GM21529 (cell line): ENCODE data around the gene POLR3A.

Experiments used
- ATAC-seq: cut with Tn5 transposase; IDR thresholded peaks from one replicate; pipeline ENCODE4 v1.9.1; 2021; ENCODE audit not compliant: unreplicated experiment

POLR3A gene

DNA sequence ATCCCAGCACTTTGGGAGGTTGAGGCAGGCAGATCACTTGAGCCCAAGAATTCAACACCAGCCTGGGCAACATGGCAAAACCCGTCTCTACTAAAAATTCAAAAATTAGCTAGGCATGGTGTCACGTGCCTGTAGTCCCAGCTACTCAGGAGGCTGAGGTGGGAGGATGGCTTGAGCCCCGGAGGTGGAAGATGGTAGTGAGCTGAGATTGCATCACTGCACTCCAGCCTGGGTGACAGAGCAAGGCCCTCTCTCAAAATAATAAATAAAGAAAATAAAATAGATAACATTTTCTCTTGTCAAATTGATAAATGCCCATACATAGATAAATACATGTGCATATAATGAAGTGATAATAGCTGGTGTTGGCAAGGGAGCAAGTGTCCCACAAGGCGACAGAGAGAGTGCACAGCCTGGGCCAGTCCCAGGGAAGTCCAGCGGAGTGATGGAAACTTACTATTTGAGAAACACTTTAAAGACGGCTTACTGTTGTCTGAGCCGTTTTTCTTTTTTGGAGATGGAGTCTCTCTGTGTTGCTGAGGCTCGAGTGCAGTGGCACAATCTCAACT lies 69.3 kb downstream of the POLR3A start:
- ATAC-seq = no peak

DNA sequence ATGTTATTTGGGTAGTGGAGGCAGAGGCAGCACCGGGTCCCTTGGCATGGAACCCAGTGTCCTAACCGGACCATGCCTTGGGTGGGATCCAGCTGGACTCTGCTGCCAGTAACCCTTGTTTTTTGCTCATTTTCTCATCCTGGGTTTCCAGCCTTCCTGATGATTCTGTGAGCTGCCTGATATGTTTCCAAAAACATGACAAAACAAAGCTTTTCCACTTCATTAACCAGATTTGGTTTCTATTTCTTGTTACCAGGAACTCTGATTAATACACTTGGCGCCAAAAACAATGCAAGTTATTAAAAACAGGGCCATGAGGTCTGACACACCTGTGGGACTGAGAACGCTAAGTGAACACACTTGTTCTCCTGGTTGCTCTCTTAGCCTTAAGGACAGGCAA lies 69.9 kb downstream of the POLR3A start:
- ATAC-seq = no peak

DNA sequence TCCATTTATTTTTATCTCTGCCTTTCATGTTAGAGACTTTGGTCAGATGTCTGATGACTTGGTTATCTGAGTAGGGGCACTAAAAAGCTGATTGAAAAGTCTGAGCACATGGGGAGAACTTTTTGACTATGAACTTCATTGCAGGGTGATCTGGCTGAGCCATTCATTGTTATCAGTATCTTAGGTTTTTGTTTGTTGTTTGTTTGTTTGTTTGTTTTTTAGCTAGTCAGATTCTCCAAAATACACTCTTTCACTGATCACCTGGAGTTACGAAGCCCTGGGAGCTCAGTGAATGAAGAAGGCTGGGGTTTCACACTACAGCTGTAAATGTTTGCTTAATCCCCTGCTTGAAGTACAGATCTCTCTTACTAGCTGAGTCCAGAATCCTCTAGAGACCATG lies 74.2 kb downstream of the POLR3A start:
- no peak for ATAC-seq

DNA sequence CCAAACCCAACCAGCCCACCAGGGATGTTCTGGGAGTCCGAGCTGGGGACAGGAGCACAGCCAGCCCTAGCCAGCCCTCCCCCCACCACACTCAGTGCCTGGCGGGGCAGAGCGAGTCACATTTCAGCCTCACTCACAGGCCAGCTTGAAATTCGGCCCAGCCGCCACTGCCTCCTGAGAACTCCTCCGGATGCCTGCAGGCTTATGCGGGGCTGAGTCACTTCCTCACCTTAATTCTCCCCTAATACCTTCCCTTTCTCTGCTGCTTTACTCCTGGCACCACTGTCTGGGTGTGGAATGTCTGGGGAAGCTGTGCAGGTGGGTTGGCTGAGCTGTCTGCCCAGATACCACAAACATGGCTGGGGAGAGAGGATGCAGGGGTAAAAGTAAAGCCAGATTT lies 80.1 kb downstream of the POLR3A start:
- ATAC-seq = no peak

DNA sequence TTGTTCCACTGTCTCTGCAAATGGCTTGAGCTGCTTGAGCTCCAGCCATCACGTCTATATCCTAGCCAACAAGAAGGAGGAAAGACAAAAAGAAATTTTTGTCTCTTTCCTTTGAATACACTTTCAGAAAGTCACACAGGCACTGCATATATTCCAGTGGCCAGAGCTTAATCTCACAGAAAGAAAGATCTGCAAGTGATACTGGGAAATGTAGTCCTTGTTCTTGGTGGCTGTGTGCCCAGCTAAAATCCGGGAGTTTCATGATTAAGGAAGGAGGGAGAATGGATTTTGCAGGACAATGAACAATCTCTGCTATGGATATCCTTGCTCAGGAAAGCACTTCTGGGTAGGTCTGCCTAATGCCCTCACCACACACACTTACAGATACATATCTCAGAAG lies 83.2 kb downstream of the POLR3A start:
- ATAC-seq = no peak

DNA sequence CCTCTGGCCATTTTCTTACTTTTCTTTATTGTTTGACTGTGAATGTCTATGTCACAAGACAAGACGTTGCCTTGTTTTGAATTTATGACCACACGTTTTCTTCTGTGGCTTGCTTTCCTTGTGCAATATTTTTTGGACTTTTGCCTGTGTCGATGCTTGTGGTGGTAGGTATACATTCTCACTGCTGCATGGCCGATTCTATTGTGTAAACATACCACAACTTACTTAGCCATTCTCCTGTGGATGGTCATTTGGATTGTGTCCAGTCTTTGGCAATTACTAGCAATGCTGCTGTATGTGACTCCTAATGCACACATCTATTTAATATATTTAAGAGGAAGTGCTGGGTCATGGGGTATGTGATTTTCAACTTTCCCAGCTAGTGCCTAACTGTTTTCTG lies 84.8 kb downstream of the POLR3A start:
- no peak for ATAC-seq

DNA sequence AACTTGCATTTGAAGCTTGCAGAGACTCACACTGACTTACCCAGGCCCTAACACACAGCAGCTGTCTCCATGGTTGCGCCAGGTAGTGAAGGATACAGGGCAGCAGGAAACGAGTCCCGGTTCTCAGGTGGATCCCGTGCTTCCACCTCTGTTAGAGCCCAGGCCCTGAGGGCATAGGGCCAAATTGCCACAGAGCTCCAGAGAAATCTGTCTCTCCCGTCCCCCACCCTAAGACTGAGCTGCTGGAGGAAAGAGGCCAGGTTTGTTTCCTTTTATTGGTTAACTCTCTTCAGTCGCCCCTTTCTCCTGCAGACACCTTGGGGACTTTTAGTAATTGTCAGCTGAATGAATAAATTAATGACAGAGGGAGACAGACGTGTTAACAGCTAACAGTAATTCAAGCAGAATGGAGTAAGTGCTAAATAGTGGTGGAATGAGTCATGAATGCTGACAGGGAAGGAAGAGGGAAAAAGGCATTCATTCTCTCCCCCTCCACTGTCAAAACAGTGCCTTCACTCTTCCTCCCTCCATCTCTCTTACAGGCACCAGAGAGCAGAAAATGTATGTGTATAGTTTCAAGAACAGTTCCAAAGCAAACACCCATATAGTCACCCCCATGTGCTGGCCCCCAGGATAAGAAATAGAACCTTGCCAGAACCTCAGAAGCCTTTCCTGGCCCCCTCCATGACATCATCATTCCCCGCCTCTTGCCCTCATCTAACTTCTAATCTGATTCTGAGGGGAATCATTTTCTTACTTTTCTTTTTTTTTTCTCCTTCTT lies 86.0 kb downstream of the POLR3A start:
- no peak for ATAC-seq

DNA sequence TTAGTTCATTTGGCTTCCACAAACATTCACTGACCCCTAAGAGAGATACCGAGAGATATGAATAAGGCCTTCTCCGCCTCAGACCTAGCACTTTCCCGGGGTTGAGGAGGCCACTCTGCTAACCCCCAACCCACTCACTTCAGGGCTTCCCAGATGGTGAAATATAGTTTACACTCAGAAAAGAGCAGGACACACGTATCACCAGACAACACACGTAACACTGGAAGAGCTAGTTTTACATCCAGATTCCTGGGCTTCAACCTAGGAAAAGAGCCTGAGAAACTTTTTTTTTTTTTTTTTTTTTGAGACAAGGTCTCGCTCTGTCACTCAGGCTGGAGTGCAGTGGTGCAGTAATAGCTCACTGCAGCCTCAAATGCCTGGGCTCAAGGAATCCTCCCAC lies 87.5 kb downstream of the POLR3A start:
- no peak for ATAC-seq

DNA sequence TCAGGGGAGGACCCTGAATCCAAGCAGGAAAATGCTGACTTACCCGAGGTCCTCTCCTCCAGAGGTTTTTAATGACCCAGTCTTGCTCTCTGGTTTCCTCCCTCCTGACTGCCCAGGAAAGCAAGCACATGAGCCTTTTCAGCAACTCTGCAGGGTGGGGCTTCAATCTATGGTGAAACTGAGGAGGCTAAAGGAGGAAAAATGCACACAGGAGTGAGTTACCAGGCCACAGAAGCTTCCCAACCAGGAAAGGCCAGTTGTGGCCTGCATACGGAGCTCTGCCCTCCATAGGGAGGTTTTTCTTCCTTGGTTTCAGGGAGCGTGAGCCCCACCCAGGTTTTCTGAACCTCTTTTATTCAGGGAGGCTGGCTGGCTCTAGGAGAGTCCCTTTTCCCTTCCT lies 88.7 kb downstream of the POLR3A start:
- ATAC-seq = no peak

DNA sequence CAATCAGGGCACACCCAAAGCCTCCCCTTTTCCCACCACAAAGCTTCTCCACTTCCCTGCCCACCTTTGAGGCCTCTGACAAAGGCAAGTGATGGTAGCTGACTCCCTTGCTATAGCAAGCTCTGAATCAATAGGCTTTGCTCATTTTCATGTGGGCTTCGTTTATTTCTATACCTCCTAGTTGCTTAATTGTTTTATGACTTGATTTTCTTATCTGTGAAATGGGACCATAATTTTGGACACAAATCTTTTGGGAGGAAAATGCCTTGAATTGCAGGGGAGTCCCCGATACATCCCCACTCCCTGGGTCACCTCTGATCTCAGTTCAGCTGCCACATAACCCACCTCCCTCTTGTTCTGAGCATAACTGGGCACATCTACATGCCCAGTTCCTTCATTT lies 89.1 kb downstream of the POLR3A start:
- ATAC-seq = no peak

DNA sequence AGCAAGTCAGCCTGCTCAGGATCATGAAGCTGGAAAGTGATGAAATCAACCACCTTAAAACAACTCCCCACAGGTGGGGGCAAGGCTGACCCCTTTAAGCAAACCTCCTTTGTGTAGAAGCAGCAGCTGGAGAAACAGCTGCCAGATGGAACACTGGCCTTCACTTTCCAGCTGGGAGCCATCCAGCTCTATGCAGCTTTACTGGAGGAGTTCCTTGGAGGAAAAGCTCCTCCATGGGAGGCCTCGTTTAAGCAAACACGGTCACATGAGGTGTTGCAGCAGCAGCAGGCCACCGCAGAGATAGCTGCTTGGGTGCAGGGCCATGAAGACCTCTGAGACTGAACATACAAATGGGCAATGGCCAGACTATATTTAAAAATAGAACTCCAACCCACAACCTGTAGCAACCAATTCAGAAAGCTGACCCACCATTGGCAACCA lies 89.7 kb downstream of the POLR3A start:
- no peak for ATAC-seq

DNA sequence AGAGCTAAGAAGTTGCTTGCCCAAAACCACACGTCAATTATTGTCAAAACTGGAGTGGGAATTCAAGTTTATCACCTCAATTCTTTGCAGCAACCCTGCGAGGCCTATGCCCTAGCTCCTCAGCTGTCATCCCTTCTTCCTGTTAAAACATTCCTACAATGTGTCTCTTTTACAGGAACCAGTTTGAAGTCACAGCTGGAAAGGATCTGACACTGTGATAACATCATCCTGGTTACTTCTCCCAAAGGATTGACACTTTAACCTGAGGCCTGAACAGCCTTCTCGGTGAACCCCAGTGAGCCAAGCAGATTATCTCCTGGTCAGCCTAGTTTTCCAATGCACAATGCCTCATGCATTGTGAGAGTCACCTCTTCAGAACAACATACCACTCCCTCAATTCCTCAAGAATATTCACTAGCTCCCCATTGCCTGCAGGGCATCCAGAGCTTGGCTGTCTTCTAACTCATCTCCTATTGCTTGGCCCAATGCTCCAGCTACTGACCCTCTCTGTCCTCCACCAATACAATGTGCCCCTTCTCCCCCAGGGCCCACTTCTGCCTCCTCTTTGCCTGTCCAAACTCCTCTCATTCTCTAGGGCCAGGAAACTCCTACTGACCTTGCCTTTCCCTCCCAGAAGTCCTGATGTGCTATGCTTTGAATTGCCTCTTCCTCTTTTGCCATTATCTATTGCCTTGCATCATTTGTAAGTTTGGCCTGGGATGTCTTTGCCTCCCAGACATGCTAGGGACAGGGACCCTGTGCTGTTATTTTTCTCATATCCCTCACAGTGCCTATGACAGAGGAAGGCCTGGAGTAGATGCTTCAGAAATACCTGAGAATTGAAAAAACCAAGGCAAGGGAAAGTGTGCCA lies 92.4 kb downstream of the POLR3A start:
- no peak for ATAC-seq

DNA sequence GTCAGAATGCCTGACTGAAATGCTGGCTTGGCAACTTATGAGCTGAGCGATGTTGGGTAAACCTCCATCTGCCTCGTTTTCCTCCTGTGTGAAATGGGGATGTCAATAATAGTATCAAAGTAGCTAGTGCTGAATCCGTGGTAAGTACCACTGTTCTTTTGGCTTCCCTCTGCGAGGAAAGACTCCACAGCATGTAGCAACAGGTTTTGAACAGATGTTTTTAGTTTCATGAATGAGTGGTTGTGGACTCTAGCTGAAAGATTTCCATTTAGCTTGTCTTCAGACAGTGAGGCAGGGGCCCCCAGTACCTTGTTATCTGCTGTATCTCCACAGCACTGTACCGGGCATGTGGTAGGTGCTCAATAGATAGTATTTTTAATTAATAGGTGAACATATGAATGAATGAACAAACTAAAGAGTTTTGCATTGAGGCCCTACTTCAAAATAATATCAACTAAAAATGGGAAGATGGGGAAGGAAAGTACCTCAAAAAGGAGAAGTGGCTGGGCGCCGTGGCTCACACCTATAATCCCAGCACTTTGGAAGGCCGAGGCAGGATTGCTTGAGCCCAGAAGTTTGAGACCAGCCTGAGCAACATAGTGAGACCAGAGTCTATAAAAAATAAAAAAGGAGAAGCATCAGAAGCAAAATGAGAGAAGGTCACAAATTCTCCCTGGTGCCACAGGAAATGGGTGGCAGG lies 97.1 kb downstream of the POLR3A start:
- no peak for ATAC-seq

DNA sequence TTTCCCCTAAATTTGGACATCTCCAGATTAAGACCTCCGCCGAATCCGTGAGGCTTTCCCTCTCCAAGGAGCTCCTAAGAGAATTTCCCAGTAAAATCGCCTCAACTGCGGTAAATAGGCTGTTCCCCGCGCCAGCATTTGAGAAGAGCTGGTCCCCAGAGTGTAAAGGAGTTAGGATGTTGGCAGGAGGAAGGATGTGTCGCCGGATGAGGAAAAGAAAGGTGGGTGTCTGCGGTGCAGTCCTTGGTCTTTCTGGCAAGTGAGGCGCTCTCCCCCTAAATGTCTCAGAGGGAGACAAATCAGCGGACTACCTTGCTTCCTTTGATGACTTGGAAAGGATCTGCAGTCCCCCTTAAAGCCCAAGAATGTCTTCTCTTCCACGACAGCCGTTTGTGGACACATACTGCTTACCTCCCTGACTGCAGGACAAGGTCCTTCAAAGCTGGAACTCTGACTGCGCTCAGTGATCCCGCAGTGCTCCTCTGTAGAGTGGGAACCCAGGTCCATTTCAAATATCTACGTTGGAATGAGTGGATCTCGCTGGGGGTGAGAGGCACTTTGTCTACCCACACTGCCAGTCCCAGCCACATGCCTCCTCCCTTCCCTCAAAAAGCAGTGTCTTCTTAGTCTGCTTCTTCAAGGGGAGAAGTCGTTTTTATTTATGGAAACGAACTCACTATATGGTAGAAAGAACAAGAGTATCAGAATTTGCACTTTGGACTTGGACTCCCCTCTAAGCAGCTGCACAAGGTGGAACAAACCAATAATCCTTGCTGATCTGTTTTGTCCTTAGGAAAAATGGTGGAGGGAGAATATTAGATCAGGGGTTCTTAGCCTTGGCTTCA lies 101.7 kb downstream of the POLR3A start:
- ATAC-seq = no peak

DNA sequence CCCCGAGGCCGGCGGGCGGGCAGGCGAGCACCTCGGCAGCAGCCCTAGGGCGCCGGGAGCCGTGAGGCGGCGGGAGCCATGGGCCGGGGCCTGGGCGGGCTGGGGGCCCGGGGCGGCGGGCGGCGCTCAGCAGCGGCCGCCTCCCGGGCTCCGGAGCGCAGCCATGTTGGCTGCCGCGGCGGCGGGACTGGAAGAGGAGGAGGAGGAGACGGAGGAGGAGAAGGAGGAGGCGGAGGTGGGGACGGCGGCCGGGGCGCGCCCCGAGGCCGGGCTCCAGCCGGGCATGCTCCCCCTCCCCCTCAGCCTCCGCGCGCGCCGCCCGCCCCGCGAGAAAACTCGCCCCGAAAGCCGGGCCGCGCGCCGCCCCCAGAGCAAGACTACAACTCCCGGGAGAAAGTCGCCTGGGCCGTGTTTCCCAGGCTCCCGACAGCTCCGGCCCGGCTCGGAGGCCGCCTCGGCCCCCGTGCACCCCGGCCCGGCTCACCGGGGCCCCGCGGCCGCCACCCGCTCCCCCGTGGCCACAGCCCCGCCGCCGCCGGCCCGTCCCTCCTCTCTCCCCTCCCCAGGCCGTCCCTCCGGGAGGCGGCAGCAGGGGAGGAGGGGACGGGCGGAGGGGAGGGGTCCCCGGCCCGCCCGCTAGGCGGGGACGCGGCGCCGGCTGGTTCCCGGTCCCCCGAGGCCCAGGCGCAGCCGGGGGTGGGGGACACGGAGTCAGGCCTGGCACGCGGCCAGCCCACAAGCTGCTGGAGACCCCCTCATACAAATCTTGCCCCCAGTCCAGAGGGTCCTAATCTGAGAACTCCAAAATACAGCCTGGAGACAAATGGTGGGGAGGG lies 102.5 kb downstream of the POLR3A start, which contains the start of gene DLG5:
Gene DLG5 (minus strand): TSS at position 190 of the 836 bp plus-strand sequence. CDS start 235 bp downstream, outside the sequence.
- peak; percentile 55 for ATAC-seq

DNA sequence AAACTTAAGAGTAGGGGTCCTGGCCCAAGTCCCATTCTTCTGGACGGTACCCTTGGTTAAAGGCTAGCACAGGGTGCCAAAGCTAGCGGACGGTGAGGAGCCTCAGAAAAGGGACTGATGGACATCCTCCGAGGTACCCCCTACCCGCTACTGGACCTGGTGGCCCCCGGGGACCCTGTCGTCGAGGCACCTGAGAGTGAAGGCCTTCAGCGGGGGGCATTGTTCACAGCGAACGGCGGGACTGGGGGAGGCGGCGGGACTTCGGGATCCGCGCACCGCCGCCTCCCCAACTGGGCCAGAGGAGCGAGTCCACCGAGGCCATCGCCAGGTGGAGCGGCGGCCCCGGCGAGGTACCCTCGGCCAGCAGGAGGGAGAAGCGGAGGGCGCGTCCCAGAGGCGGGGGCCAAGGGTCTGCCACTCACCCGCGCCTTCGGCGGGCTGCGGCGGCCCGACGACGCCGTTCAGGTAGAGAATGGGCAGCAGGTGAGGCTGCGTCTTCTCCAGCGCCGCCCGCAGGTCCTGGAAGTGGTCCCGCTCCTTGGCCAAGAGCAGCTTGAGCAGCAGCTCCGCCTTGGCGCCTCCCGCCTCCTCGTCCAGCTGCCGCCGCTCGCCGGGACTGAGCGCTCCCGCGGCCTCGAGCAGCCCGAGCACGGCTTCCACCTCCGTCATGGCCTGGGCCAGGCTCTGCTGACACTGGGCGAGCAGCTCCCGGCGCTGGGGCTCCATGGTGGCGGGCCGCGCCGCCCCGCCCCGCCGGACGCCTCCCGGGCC lies 103.3 kb downstream of the POLR3A start:
- ATAC-seq = peak; percentile 59

DNA sequence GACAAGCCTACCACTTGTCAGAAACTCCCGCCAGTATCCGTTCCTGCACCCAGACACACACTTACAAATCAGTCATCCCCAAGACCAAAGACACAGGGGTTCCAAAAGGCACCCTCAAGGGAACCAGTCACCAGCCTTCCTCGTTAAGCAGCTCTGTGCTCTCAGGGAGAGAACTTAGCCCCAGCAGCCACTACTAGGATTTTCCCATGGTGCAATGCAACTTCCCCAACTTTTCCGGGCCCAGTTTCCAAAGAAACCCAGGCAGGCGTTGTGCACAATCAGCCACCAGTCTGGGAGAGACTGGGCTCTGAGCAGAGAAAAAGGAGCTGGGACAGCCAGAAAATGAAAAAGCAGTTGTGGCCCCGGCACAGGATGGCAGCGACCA lies 103.9 kb downstream of the POLR3A start:
- no peak for ATAC-seq

DNA sequence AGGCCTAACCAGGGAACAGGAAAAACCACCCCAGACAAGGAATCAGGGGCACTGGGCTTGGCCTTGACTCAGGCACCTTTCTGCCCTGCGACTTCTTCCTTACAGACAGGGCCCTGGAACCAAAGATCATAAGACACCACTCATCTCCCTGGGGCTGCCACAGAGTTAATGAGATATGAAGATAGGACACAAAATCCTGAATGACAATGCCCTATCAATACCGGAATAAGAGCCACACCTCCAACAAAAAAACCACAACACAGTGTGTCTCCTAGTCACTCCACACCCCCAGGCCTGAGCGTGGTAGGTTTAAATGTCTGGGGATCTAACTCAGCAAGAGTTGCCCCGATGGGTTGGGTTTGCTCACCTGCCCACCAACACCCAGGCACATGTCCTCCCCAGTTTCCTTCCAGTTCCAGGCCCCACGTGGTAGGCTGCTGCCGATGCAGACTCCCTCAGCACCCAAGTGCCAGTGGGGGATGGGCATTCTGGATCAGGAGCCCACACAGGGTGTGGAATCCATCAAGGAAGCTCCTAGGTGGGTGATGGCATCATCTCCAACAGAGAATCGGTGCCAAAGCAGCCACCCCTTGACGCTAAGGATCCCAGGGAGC lies 106.6 kb downstream of the POLR3A start:
- no peak for ATAC-seq
